SH-SY5Y (cell line): ENCODE results near the gene ACTL8.

Experiments used
- GATA2 ChIP-seq: IDR thresholded peaks from 2 replicates; pipeline ENCODE4 v1.6.1; 2011; ENCODE audit warnings: mild to moderate bottlenecking, low read depth, low read length
- GATA3 ChIP-seq: IDR thresholded peaks from 2 replicates; pipeline ENCODE4 v1.6.1; 2011; ENCODE audit warnings: low read depth, mild to moderate bottlenecking, low read length, moderate library complexity

DNA sequence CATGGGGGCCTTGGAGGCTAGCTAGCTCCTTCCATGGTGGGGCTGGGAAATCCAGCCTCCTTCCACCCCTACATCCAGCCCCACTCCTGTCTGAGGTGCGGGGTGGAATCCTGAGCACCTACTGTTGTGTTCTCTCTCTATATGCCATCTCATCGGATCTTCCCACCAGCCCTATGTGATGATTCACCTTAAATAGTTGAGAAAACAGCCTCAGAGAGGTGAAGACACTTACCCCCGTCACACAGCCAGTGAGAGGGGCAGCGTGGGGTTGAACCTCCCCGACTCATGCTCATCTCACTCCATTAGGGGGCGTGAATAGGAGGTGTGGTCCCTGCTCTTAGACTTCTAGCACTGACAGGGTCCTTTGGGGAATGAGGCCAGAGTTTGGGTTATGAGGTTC lies 31.0 kb upstream of the ACTL8 start:
- TF ChIP-seq GATA2 (no peak), GATA3 (no peak)
